HG02973 (cell line): Measurements from ENCODE around the gene MBD4.
"Not testable (repeated sequence)": the region's sequence is repeated elsewhere in the genome, so short reads cannot be mapped to it uniquely, and the experiment has no call there.

Experiments used
- ATAC-seq: cut with Tn5 transposase; IDR thresholded peaks from one replicate; pipeline ENCODE4 v1.9.1; 2021; ENCODE audit warnings: moderate library complexity; ENCODE audit not compliant: unreplicated experiment

Gene MBD4

DNA sequence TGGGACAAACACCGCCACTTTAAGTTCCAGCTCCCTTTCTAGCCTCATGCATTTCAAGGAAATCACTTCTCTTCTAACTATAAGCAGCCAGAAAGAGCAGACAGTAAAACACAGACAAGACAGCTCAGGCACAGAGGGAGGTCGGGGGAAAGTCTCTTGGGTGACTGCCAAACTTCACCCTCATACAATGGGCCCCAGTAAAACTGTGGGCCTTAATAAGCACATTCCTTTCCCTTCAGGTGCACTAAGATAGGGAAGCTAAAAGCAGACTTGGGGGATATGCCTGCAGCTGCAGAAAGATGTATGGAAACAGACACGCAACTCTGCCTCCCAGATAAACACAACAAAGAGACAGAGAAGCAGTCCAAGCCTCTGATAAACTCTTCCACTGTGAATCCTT lies 26.5 kb downstream of the MBD4 start:
- not testable (repeated sequence) for ATAC-seq

GRCh38 chr3:129412542-129413198 lies 27.1 kb downstream of the MBD4 start:
- no peak for ATAC-seq

DNA sequence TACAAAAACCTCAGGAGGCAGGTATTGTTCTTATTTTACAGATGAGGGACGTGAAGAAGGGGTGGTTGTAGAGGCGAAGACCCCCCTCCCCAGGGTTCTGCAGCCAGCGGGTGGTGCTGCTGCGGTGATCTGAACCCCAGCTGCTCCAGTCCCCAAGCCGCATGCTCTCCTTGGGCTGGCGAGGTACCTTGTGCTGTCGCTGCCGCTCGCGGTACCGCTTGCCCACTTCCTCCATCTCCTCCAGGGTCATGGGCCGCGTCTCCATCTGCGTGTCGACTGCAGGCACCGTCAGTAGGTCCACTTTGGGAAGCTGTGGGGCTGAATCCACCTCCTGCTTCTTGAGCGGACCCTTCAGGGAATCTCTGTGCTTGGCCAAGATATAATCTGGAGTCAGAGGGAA lies 28.8 kb downstream of the MBD4 start:
- ATAC-seq: no peak

GRCh38 chr3:129409541-129409940 lies 30.2 kb downstream of the MBD4 start:
- ATAC-seq: no peak

DNA sequence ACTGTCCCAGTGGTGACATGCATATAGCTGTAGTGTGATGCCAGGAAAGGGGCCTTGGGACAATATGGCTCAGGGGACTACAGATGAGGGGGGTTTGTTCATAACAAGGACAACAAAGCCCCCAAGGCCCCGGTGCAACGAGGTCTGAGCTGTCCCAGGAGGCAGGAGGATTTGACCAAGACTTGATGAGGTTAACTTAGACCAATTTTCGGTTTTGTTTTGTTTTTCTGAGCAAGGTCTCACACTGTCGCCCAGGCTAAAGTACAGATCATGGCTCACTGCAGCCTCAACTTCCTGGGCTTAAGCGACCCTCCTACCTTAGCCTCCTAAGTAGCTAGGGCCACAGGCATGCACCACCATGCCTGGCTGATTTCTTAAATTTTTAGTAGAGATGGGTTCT lies 35.1 kb downstream of the MBD4 start:
- no peak for ATAC-seq

GRCh38 chr3:129404130-129404529 lies 35.6 kb downstream of the MBD4 start:
- no peak for ATAC-seq

DNA sequence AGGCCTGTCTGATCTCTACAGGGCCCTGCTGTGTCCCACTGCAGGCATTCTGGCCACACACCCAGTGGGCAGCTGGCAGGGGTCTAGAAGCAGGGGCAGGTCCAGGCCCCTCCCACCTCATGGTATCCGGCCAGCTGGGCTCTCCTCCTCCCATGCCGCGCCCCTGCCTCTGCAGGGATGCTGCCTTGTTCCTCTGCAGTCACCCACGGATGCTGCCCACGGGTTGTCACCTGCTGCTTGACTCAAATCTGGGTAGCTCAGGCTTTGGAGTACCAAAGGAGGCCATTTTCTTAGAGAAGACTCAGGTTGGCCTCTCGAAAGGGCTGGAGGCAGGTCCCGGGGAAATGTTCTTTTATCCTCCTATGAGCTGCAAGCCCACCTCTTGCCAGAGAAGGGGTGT lies 36.3 kb downstream of the MBD4 start:
- ATAC-seq: no peak

DNA sequence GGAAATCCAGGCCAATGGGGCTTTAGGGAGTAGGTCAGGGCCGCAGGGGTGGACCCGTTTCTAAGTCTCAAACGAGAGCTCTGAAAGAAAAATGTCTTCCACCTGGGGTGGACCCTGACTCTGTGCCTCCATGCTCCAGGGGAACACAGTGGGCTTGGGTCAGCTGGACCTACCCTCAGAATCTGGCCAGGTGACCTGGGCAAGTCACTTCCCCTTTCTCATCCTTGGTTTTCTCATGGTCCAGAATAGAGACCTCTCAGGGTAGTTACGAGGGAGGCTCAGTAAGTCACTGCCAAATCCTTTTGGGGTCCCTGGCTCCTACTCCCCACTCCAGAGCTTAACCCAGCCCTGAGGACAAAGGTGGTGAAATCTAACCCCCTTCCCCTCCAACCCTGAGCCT lies 37.1 kb downstream of the MBD4 start:
- no peak for ATAC-seq

- ATAC-seq: no peak
These were observed 37.5 kb downstream of the MBD4 start for GRCh38 chr3:129402210-129402609.

DNA sequence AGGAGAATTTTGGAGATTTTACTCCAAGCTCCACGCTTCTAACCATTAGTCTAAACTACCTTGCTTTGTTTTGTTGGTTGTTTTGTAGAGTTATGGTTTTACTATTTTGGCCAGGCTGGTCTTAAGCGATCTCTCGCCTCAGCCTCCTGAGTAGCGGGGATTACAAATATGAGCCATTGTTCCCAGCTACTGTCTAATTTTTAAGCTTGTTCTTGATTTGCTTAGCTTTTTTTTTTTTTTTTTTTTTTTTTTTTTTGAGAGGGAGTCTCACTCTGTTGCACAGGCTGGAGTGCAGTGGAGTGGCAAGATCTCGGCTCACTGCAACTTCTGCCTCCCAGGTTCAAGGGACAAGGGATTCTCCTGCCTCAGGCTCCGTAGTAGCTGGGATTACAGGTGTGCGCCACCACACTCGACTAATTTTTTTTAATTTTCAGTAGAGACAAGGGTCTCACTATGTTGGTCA lies 39.8 kb downstream of the MBD4 start:
- ATAC-seq: peak; percentile 17

GRCh38 chr3:129399145-129399894 lies 40.4 kb downstream of the MBD4 start:
- peak; percentile 66 for ATAC-seq

DNA sequence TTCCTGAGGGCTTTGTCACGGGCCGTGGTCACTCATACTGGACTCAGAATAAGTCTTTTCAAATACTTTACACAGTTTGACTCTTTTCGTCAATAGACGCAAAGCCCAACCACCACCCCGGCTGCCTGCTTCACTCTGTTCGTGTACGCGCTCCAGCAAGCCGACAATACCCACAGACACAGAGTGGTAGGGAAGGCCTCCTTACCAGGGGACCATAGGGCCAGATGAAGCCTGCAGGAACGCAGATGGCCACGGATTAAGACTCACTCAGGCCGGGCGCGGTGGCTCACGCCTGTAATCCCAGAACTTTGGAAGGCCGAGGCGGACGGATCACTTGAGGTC lies 41.0 kb downstream of the MBD4 start:
- ATAC-seq: peak; percentile 23

GRCh38 chr3:129393760-129394564 lies 45.8 kb downstream of the MBD4 start:
- ATAC-seq: not testable (repeated sequence)

DNA sequence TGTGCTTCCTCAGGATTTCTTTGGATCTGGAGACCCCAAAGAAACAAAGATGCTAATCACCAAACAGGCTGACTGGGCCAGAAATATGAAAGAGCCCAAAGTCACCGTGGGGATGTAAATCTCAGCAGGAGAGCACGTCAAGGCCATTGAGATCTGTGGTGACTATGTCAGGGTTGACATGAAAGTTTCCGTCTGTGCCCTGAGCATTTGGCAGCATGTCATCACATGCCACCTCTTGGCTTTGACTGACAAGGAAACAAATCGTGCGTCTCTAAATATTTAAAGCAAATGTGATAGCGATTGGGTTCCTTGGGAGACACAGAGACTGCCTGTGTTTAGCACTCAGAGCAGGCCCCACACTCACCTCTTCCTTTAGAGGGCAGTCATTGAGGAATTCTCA lies 46.5 kb downstream of the MBD4 start:
- ATAC-seq: no peak

DNA sequence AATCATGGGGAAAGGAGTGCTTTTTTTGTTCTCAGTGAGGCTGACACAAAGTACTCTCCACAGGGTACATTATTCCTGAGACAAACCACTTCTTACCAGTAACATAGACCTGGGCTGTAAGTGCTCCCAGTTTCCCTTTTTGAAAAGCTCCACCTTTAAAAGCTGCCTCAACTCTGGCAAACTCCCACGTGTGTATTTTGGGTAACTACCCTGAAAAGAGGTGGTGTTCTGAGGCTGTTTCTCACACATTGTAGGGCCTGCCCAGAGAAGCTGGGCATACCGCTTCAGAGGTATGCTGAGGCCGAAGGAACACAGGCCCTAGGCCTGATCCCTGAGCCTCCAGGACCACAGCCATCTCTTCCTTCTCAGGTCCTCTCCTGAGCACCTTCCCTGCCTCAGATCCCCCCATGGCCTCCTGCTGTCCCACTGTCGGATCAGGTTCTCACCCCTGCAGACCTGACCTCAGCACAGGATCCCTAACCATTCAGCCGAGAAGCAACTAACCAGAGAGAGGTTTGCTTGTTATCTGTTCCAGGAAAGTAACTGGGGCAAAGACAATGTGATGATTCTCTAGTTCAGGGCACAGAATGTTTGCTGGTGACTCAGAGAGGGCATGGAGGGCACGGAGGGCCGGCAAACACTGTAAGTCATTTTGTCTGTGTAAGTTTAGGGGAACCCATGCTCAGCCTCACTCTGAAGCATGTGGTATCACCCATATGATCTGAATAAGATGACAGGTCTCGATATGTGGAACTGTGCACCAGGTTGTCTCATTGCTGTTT lies 47.5 kb downstream of the MBD4 start:
- not testable (repeated sequence) for ATAC-seq

- not testable (repeated sequence) for ATAC-seq
These were observed 48.2 kb downstream of the MBD4 start for GRCh38 chr3:129391583-129391982.

GRCh38 chr3:129389572-129389937 lies 50.2 kb downstream of the MBD4 start:
- no peak for ATAC-seq

DNA sequence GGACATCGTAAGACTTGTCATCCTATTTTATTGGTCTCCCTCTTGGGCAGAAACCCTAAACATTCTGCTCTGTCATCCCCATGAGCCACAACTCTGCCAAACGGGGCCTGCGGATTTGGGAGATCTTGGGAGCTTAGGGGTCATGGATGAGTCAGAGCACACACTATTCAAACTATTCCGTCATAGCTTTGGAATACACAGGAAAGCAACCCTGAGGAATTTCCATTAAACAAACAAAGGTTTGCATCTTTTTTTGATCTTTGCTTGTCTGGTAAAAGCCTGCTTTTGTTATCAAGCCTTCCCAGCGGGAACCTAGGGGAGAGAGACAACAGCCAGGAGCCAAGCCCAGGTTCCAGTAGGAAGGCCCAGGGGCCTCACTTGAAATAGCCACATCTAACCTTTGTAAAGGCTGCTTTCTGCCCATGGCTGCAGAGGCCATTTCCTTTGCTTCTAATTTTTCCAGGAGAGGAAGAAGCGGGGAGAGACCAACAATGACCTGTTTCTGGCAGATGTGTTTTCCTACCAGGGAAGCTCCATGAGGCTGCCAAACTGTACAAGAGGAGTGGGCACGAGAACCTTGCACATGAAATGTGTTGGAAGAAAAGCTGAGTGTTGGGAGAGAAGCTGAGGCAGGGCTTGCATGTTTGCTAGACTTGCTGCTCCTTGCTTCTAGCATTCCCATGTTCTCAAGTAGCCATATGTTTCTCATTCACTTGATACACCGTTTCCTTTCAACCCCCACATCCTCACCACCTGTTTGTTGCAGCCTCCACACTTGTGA lies 50.8 kb downstream of the MBD4 start:
- not testable (repeated sequence) for ATAC-seq

- ATAC-seq: no peak
These were observed 52.3 kb downstream of the MBD4 start for GRCh38 chr3:129387487-129387886.

- no peak for ATAC-seq
These were observed 52.8 kb downstream of the MBD4 start for GRCh38 chr3:129386984-129387383.
